HG03066 (cell line): ENCODE measurements around the gene KNDC1.
"Not testable (repeated sequence)": the region's sequence is repeated elsewhere in the genome, so short reads cannot be mapped to it uniquely, and the experiment has no call there.

Source experiments
- ATAC-seq: cut with Tn5 transposase; IDR thresholded peaks from one replicate; pipeline ENCODE4 v1.9.1; 2021; ENCODE audit warnings: low read depth; ENCODE audit not compliant: unreplicated experiment

The KNDC1 gene

DNA sequence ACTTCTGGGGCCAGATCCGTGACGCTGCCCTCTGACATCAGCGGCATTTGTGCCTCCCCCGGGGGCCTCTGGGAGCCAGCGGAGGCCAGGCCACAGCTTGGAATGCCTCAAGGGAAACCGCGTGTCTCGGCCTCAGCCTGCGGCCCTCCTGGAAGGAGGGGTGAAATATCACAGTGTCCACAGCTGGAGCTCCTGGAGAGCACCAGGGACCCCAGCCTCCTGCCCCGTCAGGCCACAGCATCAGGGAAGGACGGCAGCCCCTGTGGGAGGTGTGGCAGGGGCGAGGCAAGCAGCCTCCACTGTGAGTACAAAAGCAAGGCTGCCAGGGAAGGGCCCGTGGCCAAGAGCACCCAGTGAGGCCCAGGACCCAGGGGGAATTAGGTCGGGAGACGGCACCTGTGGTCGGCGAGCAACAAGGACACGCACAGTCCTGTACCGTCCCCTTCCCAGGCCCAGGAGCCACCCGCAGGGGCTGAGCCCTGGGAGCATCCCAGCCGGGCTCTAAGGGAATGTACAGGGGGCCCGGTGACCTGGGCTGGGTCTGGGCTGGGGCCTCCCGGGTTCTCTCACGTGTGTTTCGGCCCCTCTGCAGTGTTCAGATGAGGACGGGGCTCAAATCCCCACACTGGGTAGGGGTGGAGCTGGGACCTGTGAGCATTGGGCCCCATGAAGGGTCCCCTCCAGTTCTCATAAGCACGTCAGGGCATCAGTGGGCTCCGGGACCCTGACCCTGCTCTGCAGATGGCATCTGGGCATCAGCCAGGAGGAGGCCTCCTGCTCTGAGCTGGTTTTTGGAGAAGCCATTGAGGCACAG, 18.7 kb upstream of the KNDC1 start:
- no peak for ATAC-seq

DNA sequence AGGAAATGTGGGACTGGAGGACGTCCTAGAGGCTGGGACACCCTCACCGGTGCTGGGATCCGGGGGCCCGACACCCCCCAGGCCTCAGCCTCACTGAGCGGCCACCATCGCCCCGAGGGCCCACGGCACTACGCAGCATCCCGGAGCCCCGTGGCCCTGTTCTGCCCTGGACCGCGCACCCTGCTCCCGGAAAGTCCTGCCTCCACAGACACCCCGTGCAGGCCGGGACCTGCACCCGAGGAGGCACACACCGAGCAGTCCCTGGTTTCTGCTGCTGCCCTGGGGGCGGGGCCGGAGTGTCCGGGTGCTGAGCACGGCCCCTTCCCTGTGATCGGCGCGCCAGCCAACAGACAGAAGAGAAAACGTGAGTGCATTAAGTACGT, 18.1 kb upstream of the KNDC1 start:
- ATAC-seq = no peak

DNA sequence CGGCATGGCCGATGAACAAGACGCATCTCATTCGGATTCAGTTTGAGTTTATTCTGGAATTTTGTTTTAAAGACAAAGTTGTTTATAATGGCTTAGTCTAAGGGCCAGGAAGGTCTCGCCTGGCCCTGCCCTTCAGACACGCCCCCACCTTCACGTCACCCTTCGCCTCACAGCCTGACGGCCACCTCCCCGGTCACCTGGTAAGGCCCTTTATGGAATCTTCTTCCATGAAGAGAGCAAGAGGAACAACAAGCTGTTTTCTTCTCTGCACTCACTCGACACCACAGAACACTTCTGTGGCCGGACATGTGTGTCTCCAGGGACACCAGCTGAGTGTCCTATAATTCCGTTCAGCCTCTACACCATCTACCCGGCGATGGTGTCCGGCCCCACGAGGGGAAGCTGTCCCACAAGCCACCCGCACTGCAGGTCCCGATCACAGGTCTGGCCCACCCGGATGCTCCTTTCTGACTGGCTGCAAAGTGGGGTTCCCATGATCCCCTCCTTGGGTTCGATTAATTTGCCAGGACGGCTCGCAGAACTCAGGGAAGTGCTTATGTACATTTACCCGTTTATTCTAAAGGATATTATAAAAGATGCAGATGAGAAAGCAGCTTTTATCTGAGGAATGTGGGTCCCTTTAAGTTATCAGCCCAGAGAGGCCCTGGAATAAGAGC, 17.4 kb upstream of the KNDC1 start:
- no peak for ATAC-seq

DNA sequence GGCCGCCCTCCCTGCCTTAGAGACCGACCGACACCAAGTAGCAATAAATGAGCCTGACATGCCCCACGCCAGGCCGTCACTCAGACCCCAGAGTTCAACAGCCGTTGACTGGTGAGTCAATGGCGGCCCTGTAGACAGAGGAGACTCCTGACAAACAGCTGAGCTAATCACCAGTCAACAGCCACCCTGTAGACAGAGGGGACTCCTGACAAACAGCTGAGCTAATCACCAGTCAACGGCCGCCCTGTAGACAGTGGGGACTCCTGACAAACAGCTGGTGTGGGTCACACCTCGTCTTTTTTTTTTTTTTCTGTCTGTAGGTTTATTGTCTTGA, 16.9 kb upstream of the KNDC1 start:
- ATAC-seq = no peak

DNA sequence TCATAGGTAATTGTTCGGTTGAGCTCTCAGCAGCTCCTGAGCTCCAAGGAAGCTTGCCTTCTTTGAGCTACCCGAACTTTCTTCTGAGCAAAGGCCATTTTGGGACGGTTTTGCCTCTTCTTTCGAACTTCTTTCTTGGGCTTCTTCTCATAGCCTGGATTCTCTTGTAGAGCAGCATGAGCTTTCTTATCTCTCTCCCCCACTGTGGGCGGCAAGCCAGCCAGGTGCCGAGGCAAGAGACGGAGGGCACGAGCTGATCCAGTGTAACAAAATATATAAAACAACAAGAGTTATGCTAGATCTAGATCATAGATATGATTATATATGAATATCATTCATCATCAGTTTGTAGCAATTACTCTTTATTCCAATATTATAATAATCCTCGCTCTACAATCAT, 16.5 kb upstream of the KNDC1 start:
- no peak for ATAC-seq

DNA sequence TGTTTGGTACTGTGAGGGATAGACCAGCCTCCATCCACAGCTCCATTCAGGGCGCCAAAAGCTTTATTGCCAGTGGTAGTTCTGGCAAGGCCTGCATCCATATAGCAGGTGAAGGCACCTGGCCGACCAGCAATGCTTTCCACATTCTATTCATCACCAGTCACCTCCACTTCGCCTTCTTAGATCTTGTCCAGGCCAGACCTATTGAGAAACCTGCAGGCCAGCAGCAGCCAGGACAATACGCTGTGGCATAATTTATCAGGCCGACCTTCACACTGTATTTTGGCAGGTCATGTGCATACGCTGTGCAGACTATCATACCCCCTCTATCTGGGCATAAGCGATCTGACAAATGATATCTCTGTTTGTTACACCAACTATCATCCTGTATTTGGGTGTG, 15.2 kb upstream of the KNDC1 start:
- ATAC-seq = no peak

DNA sequence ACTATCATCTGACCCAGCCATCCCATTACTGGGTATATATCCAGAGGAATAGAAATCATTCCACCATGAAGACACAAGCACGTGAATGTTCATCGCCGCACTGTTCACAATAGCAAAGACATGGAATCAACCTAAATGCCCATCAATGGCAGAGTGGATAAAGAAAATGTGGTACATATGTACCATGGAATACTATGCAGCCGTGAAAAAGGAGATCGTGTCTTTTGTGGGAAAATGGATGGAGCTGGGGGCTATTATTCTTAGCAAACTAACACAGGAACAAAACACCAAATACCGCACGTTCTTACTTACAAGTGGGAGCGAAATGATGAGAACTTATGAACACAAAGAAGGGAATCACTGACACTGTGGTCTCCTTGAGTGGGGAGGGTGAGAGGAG, 9.8 kb upstream of the KNDC1 start:
- ATAC-seq = no peak

DNA sequence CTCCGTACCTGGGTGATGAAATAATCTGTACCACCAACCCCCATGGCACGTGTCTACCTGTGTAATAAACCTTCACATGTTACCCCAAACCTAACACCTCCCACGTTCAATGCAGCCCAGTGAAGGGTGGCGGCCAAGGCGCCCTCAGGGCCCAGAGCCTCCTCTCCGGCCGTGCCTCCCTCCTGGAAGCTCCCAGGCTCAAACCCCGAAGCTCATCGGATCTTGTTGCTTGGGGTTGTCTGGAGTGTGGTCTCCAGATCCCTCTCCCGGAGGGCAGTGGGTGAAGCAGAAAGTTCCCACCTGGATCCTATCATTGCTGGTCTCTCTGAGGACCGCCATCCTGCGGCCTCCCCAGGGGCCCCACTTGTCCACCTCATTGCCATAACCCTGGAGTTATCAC, 9.4 kb upstream of the KNDC1 start:
- ATAC-seq = no peak

DNA sequence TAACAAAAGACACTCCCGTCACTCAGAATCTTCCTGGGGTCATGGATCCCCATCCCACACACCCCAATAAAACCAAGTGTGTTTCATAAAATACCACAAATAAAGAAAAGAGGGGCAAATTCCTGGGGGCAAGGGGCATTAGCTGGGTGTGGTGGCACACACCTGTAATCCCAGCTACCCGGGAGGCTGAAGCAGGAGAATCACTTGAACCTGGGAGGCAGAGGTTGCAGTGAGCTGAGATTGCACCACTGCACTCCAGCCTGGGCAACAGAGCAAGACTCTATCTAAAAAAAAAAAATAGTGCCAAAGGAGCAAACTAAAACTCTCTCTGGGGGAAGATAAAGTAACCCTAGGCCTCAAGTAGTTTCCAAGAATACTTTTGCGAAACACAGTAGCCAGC, 8.9 kb upstream of the KNDC1 start:
- not testable (repeated sequence) for ATAC-seq

DNA sequence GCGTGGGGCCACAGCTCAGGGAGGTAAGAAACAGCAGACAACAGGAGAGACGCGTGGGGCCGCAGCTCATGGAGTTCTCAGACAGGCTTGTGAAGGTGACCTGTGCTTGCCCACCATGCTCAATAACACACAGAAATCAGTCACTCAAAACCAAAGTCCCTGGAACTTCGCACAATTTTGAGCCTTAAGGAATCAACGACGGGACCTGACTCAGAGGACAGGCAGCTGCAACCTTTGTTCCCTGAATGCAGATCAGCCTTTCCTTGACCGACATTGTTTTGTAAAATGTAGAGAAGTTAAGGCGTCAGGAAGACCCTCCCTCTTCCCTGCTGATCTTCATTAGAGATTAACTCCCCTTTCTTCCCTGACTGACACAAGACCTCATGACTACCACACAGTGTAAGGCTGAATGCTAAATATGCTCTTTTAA, 8.5 kb upstream of the KNDC1 start:
- no peak for ATAC-seq

DNA sequence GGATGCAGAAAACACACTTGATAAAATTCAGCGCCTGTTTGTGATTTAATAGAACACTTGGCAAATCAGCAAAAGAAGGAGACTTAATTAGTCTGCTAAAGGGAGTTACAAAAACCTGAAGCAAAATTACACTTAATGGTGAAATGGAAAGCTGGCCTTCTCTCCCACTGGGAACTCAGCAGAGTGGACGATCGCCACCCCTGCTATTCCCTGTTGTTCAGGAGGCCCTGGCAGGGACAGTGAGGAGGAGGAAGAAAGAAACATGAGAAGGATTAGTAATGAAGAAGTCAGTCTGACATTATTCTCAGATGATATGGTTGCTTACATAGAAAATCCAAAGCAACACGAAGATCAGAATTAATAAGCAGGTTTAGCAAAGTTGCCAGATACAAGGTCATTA, 5.6 kb upstream of the KNDC1 start:
- ATAC-seq = no peak

DNA sequence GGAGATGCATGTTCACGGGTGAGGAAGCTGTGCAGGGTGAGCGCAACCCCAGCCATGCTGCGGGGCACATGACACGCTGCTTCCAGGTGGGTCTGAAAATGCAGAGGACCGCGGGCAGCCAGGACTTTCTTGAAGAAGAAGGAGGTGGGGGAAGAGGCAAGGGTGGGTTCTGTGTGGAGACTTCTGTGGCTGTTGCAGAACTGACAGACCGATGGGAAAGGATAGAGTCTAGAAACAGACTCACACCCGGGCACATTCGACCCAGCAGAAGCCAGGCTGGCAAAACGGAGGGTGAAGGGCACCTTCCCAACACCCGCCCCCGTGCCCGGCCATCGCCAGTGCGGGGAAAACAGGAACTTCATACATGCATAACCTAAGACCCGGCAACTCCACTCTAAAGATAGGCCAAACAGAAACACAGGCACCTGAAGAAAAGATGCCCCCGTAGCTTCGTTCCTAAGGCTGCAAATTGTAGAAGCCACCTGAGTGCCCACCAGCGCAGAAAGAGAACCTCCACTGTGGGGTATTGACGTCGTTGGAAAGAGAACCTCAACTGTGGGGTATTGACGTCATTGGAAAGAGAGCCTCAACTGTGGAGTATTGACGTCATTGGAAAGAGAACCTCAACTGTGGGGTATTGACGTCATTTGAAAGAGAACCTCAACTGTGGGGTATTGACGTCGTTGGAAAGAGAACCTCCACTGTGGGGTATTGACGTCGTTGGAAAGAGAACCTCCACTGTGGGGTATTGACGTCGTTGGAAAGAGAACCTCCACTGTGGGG, 4.8 kb upstream of the KNDC1 start:
- no peak for ATAC-seq

DNA sequence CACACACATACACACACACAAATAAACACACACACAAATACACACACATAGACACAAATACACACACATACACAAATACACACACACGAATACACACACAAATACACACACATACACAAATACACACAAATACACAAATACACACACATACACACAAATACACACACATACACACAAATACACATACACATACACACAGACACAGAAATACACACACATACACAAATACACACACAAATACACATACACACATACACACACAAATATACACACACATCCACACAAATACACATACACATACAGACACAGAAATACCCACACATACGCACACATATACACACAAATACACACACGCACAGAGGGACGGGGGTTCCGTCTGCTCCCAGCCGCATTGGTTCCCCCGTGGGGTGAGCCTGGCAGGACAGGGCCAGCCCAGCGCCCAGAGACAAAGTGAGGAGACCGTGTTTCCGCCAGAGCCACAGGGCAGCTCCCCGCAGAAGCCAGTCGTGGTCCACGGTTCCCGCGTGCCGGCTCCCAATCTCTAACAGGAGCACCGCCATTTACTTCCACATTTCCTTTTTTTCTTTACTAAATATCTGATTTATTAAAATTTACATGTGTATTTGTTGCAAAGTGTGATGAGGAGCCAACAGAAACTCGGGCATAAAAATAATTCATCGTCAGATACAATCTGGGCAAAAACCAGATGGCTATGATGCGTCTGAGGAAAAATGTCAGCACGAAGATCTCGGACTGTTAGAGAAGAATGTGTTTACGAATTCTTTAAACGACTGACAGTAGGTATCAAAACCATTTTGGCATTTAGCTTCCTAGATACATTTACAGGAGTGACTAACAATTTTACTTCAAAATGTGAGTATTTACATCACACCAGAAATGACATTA, 3.1 kb upstream of the KNDC1 start:
- ATAC-seq = no peak

DNA sequence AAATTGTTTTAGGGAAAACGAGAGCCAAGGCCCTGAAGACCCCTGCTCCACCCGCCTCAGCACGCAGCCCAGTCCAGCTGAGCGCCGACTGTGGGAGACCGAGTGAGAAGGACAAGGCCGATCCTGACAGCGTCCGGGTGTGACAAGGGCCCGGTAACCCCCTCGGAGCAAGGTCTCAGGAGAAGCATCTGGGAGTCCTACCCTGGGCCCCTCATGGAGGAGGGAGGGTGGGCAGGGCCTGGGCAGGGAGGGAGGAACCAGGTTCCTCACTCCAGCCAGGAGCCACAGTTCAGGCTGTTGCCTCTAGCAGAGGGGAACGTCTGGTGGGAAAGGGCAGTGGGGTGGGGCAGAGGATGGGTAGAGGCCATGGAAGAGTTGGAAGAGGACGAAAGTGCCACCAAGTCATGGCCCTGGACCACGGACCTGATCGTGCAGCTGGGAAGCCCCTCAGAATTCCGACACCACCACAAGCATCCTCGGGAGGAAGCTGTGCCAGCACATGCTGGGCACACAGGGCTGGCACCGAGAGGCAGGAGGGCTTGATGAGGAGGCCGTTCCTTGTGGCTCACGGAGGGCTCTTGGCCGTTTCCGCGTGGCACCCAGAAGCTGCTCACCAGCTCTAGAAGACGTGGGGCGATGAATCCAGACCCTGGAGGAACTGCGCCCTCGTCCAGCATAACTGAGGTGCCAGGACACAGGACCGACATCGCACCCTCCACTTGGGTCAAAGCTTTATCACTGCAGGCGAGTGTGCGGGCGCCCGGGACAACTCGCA, 2.2 kb upstream of the KNDC1 start:
- no peak for ATAC-seq

DNA sequence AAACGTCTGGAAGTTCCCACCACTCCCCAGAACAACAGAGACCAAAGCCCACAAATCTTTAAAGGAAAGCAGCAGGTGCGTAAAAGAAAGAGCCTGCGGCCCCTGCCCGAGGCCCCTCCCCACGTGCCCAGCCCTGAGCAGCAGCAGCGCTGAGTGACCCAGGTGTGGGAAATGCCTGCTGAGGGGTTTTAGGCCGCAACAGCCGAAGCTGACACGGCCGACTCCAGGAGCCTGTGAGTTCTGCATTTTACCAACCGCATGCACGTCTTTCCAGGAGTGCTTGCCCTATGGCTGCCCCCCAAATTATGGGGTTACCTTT, 1.6 kb upstream of the KNDC1 start:
- ATAC-seq = no peak

DNA sequence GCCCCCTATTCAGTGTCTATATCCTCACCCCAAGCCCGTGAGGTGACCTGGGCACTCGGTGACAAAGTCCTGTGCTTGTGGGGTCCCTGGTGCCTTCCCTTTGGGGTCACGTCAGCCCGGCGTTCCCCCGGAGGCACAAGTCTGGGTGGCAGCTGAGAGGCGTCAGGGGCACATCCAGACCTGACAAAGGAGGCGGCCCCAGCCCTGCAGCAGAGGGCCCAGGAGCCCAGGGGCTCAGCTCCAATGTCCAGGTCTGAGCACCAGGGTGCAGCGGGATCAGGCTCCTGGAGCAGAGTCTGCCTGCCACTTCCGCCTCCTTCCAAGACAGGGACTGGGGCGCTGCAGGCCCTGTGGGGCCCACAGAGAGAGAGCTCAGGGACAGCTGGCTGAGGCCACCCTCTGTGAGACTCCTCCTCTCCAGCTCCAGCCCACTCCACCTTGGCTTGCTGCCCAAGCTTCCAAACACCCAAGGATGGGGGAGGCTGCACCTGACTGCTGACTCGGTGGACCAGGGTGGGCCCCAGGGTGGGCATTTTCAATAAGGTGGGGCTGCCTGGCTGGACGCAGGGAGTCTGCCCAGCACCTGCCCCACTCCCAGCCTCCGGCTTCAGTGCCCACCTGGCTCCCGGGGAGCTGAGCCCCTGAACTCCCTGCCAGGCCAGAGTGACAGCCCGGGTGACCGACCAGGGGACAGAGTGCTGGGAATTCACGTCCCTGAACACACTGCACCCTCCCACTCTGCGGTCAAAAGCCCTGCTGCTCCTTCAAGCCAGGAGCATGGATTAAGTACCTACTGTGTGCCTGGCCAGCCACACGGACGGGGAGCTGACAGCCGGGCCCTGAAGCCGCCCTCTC, 1.0 kb upstream of the KNDC1 start:
- no peak for ATAC-seq

DNA sequence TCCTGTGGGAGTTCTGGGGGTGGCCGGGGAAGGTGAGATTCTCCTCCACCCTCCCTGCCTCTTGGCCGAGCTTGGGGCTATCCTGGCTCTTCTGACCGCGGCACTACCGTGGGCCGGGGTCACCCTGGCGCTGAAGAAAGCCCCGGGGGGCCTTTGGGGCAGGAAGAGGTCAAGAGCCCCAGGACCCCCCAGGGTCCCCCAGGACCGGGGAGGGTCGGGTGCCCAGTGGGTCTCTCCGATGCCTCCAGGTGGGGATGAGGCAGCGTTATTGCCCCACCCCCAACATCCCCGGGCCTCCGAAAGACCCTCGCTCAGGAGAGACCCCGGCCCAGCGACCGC, 439 bp upstream of the KNDC1 start:
- ATAC-seq = no peak

DNA sequence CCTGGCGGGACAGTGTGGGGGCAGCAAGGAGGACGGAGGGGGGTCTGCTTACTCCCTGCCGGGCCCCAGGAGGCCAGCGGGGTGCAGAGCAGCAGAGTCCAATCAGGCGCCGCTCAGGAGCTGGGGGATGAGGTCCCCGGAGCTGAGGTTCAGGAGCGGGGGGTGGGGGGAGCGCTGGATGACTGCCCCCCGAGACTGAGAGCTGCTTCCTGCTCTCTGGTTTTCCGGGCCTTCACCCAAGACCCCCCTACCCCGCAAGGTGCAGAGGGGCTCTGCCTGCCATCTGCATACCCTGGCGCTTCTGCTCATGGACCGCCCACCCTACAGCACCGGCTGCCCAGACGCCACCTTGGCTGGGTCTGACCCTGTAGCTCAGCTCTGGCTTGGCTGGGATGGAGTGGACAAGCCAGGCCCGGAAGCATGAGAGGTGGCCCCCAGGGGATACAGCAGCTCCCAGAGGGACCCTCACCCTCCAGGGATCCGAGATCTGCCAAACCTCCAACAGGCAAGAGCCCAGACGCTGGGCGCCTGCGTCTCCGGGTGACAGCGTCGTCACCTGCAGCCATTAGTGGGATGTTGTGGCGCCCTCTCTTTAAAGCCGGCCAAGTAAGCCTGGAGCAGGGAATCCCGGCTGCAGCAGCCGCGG, 930 bp downstream of the KNDC1 start:
- ATAC-seq = no peak
